Erythroblast (primary cell): ENCODE data around the gene DNPEP.

Experiments
- DNase-seq, 2 experiments: peaks; one replicate each; lab custom pipeline; 2025; lab: John Stamatoyannopoulos, UW
- GATA1 ChIP-seq: IDR thresholded peaks from 2 replicates; pipeline ENCODE4 v1.6.1; 2011; ENCODE audit warnings: low read depth, mild to moderate bottlenecking, control low read depth, low read length, moderate library complexity
- POLR2A ChIP-seq: IDR thresholded peaks from 2 replicates; pipeline ENCODE4 v1.6.1; 2011; ENCODE audit warnings: mild to moderate bottlenecking, low read length

The DNPEP gene

GRCh38 chr2:219387306-219388120 is at the start of gene DNPEP:
Gene DNPEP, minus strand, starts transcription at chr2:219387912. Its CDS starts 118 bp downstream, at chr2:219387794.
- peak; percentile 96 to 100 for DNase-seq
- TF ChIP-seq GATA1, result no peak
- no peak for TF ChIP-seq POLR2A

GRCh38 chr2:219437141-219437540 is 49.4 kb upstream of the DNPEP start:
- no peak for DNase-seq
- TF ChIP-seq POLR2A (no peak), GATA1 (no peak)

GRCh38 chr2:219436491-219436890 is 48.8 kb upstream of the DNPEP start:
- no peak for TF ChIP-seq POLR2A
- no peak for TF ChIP-seq GATA1
- DNase-seq, result no peak

- no peak for DNase-seq
- TF ChIP-seq GATA1, result no peak
- no peak for TF ChIP-seq POLR2A
Measured at GRCh38 chr2:219435701-219436100, 48.0 kb upstream of the DNPEP start.

GRCh38 chr2:219434718-219435525 is 47.2 kb upstream of the DNPEP start, which contains the start of gene SPEG:
Gene SPEG, plus strand, starts transcription at chr2:219434843. Its CDS starts 135 bp downstream, at chr2:219434978.
- TF ChIP-seq GATA1 (no peak), POLR2A (no peak)
- no peak for DNase-seq

GRCh38 chr2:219434468-219434717 is 46.7 kb upstream of the DNPEP start:
- TF ChIP-seq POLR2A, result no peak
- no peak for TF ChIP-seq GATA1
- DNase-seq, result no peak

- TF ChIP-seq POLR2A (no peak), GATA1 (no peak)
- DNase-seq, result peak; percentile 61 to 62
Measured at GRCh38 chr2:219433666-219434467, 46.2 kb upstream of the DNPEP start.

- TF ChIP-seq POLR2A (no peak), GATA1 (no peak)
- peak in 1 of 2 experiments; percentile 10 for DNase-seq
Measured at GRCh38 chr2:219430633-219431615, 43.2 kb upstream of the DNPEP start.

- no peak for TF ChIP-seq POLR2A
- TF ChIP-seq GATA1, result no peak
- no peak for DNase-seq
Measured at GRCh38 chr2:219429958-219430606, 42.4 kb upstream of the DNPEP start.

- DNase-seq, result no peak
- TF ChIP-seq GATA1 (no peak), POLR2A (no peak)
Measured at GRCh38 chr2:219428469-219428868, 40.8 kb upstream of the DNPEP start.

GRCh38 chr2:219426534-219427136 is 38.9 kb upstream of the DNPEP start:
- TF ChIP-seq POLR2A (no peak), GATA1 (no peak)
- no peak for DNase-seq

GRCh38 chr2:219426068-219426443 is 38.3 kb upstream of the DNPEP start:
- DNase-seq, result no peak
- no peak for TF ChIP-seq POLR2A
- TF ChIP-seq GATA1, result no peak
